HepG2 (cell line): ENCODE data around the gene ANK3. TPM values are rescaled to one million over a fixed set of nuclear protein-coding genes. Genes with fewer than 3 reads are reported as not detected.

ENCODE experiments used
- ATAC-seq: fragments of 200-7000 bp; cut with Tn5 transposase; 3 replicates; pipeline ENCODE4 v1.9.1; 2020; ENCODE audit warnings: mild to moderate bottlenecking, moderate library complexity
- BruUV-seq: library from RNA; stranded (reverse); fragments of 400-500 nt; replicated peaks from 2 replicates; lab custom pipeline; 2021; lab: Mats Ljungman, UMichigan
- CTCF ChIA-PET: fragments of 300-600 bp; formaldehyde crosslinking; extraction: SDS; loops from one replicate; lab custom pipeline; 2021; ENCODE audit warnings: low total read pairs, inconsistent platforms, low intra/inter-chr PET ratio; lab: Yijun Ruan, JAX
- POLR2A ChIA-PET: fragments of 350-600 bp; sonication (Branson Sonifier 250); formaldehyde crosslinking; loops from one replicate; lab custom pipeline; 2020; ENCODE audit warnings: antibody characterized with exemption, inconsistent platforms; lab: Yijun Ruan, JAX
- DNase-seq: peaks from one replicate; pipeline ENCODE4 v3.0.0-alpha.2; 2015; ENCODE audit warnings: low spot score
- FAIRE-seq: peaks from 3 replicates; lab custom pipeline; 2011; peaks lifted over from hg19 to GRCh38; lab: Jason Lieb, UNC
- H2AFZ ChIP-seq: one replicate; pipeline ENCODE4 v1.6.1; 2011; ENCODE audit warnings: low read length, inconsistent platforms
- H3K27ac ChIP-seq: fragments of 300-600 bp; 3 replicates; pipeline ENCODE4 v1.8.0; 2011; ENCODE audit warnings: mixed run types, mild to moderate bottlenecking, mixed read lengths, low read length, inconsistent platforms; ENCODE audit not compliant: insufficient read depth; ENCODE audit errors: extremely low read length
- H3K27me3 ChIP-seq, 2 experiments: fragments of 200-600 bp in 1 of 2; 2 replicates in 1 of 2; 3 replicates in 1 of 2; pipeline versions ENCODE4 v1.6.0 to v1.8.0; 2011; ENCODE audit warnings: low read length in 2 of 2, mild to moderate bottlenecking in 2 of 2, moderate library complexity in 2 of 2, inconsistent platforms in 1 of 2; ENCODE audit not compliant: insufficient read depth in 2 of 2, control insufficient read depth in 1 of 2
- H3K36me3 ChIP-seq, 2 experiments: fragments of 200-600 bp in 1 of 2; replicated peaks in 1 of 2; 2 replicates in 1 of 2; 3 replicates in 1 of 2; pipeline versions ENCODE4 v1.5.1 to v1.8.0; 2011; ENCODE audit warnings: low read length in 2 of 2, inconsistent platforms in 1 of 2; ENCODE audit not compliant: insufficient read depth in 2 of 2, control insufficient read depth in 1 of 2
- H3K4me1 ChIP-seq: 2 replicates; pipeline ENCODE4 v1.5.1; 2012; ENCODE audit warnings: low read length, inconsistent platforms; ENCODE audit not compliant: insufficient read depth
- H3K4me2 ChIP-seq: 2 replicates; pipeline ENCODE4 v1.6.0; 2011; ENCODE audit warnings: low read depth, low read length, inconsistent platforms
- H3K4me3 ChIP-seq, 3 experiments: fragments of 200-600 bp in 1 of 3; sonication (generic), shearing (Covaris generic) in 1 of 3; replicated peaks in 1 of 3; 2 replicates each; pipeline ENCODE4 v1.5.1; 2011 to 2016; ENCODE audit warnings: low read length in 3 of 3, inconsistent platforms in 2 of 3, low read depth in 2 of 3, mild to moderate bottlenecking in 2 of 3, control low read depth in 1 of 3, mixed read lengths in 1 of 3; ENCODE audit not compliant: insufficient read depth in 1 of 3
- H3K79me2 ChIP-seq: one replicate; pipeline ENCODE4 v1.6.1; 2011; ENCODE audit warnings: low read length, inconsistent platforms; ENCODE audit not compliant: insufficient read depth
- H3K9ac ChIP-seq: 2 replicates; pipeline ENCODE4 v1.6.0; 2011; ENCODE audit warnings: mild to moderate bottlenecking, low read depth, low read length, inconsistent platforms; ENCODE audit not compliant: insufficient read depth
- H3K9me3 ChIP-seq: 2 replicates; pipeline ENCODE4 v1.5.1; 2012; ENCODE audit warnings: mild to moderate bottlenecking, low read length
- H4K20me1 ChIP-seq: 2 replicates; pipeline ENCODE4 v1.6.0; 2011; ENCODE audit warnings: inconsistent platforms, mild to moderate bottlenecking, low read length, moderate library complexity; ENCODE audit not compliant: insufficient read depth
- BRCA1 ChIP-seq: sonication (generic); formaldehyde crosslinking; IDR thresholded peaks from 2 replicates; pipeline ENCODE4 v1.4.0; 2020; ENCODE audit warnings: missing genetic modification reagents
- EZH2 ChIP-seq: conservative IDR thresholded peaks from 2 replicates; pipeline ENCODE4 v1.6.1; 2012; ENCODE audit warnings: mild to moderate bottlenecking, low read depth, low read length, moderate library complexity
- KAT8 ChIP-seq: IDR thresholded peaks from 2 replicates; pipeline ENCODE4 v1.6.1; 2016; ENCODE audit warnings: missing genetic modification reagents, missing compliant biosample characterization
- PAXIP1 ChIP-seq: sonication (generic); formaldehyde crosslinking; conservative IDR thresholded peaks from 2 replicates; pipeline ENCODE4 v1.4.0; 2020; ENCODE audit warnings: mild to moderate bottlenecking, missing genetic modification reagents, moderate library complexity
- PPARG ChIP-seq: conservative IDR thresholded peaks from 2 replicates; pipeline ENCODE4 v1.6.1; 2016; ENCODE audit warnings: missing biosample characterization, missing genetic modification reagents
- SOX6 ChIP-seq, 2 experiments: fragments of 450-650 bp in 1 of 2; sonication (generic) in 1 of 2; formaldehyde crosslinking in 1 of 2; IDR thresholded peaks; 2 replicates each; pipeline versions ENCODE4 v1.4.0 to v1.6.1; 2017 to 2020; ENCODE audit warnings: antibody characterized with exemption in 1 of 2, mild to moderate bottlenecking in 1 of 2, missing genetic modification reagents in 1 of 2
- ZBTB1 ChIP-seq: sonication (generic); formaldehyde crosslinking; IDR thresholded peaks from 2 replicates; pipeline ENCODE4 v1.4.0; 2020; ENCODE audit warnings: missing genetic modification reagents, borderline replicate concordance
- ZNF318 ChIP-seq: sonication (generic); formaldehyde crosslinking; IDR thresholded peaks from 2 replicates; pipeline ENCODE4 v1.4.0; 2020; ENCODE audit warnings: mild to moderate bottlenecking, missing genetic modification reagents
- ZNF607 ChIP-seq: sonication (generic); formaldehyde crosslinking; IDR thresholded peaks from 2 replicates; pipeline ENCODE4 v1.5.1; 2020; ENCODE audit warnings: missing genetic modification reagents, mild to moderate bottlenecking, borderline replicate concordance
- WGBS: methylation state at CpG from one replicate; pipeline ENCODE4 v1.1.6; 2017; ENCODE audit warnings: low lambda C conversion rate; 5-methylcytosine and 5-hydroxymethylcytosine counted together
- in situ Hi-C: cut with HindIII; loops from 2 replicates; pipeline ENCODE4 v1.10.0; 2017; ENCODE audit warnings: low pct_unique_long_range_greater_than_20kb; ENCODE audit not compliant: extremely low pct_ligation_motif_present
- intact Hi-C: fragments of 100-400 bp; cut with micrococcal nuclease; formaldehyde crosslinking; loops from one replicate; pipeline ENCODE4 v1.10.0; 2022; ENCODE audit not compliant: unreplicated experiment
- polyA plus RNA-seq, 8 experiments: library from polyadenylated mRNA; depleted of rRNA in 3 of 8; stranded (reverse) in 7 of 8; unstranded in 1 of 8; fragments of >200 nt; fragmentation: Illumina TruSeq in 4 of 8; extraction: Trizol in 4 of 8; gene quantifications; 2 replicates each; pipeline versions ENCODE4 v1.2.1 to v1.2.3, GENCODE V29; 2011 to 2016; ENCODE audit warnings: low read depth in 4 of 8, missing spikeins in 1 of 8, mixed read lengths in 1 of 8; ENCODE audit not compliant: insufficient read depth in 1 of 8
- total RNA-seq, 5 experiments: library from RNA; depleted of rRNA; stranded (reverse); fragments of >200 nt; fragmentation: Illumina TruSeq; extraction: Trizol; gene quantifications; 2 replicates each; pipeline ENCODE4 v1.2.3, GENCODE V29; 2016; ENCODE audit warnings: low read depth in 1 of 5

ANK3 gene
- total and polyA plus RNA-seq, 2 of the 13 experiments (the other 11 are each of a cell fraction or from before 2014, with no cell fraction given): not detected

- BruUV-seq: no TSS peak
Measured at GRCh38 chr10:60353519-60354258, 36.0 kb downstream of the ANK3 start.

More at GRCh38 chr10:60353519-60354258, 36.0 kb downstream of the ANK3 start:
- ChIA-PET CTCF (no interaction called here), POLR2A (no interaction called here)
- FAIRE-seq (no peak), DNase-seq (no peak), ATAC-seq (peak; percentile 51; the same call in 2 of the 3 replicates)
- Histone ChIP-seq H4K20me1 (no peaks in the 10 kb centered on the region), H3K79me2 (no peaks in the 10 kb centered on the region), H2AFZ (no peak overlapping the region), H3K4me3 (no peak overlapping the region), H3K4me1 (peaks cover 8% of the 10 kb centered on the region; the same call in 1 of the 2 replicates), H3K4me2 (no peak overlapping the region), H3K27me3 (no peaks in the 10 kb centered on the region), H3K9me3 (no peaks in the 10 kb centered on the region), H3K9ac (no peak overlapping the region), H3K36me3 (no peaks in the 10 kb centered on the region), H3K27ac (no peak overlapping the region)
- 16% methylated on average over 9 of the region's 9 CpGs for WGBS
- intact Hi-C loops (no loop called here), in situ Hi-C loops (no loop called here)
- TF ChIP-seq PPARG (peak; percentile 64; the same call in 1 of the 2 replicates), BRCA1 (CRISPR knock-in tag) (no peak), ZBTB1 (CRISPR knock-in tag) (no peak), PAXIP1 (0 out of 2 replicates have a peak, but pooled peaks have one; percentile 29), EZH2 (no peak), ZNF318 (CRISPR knock-in tag) (no peak), ZNF607 (CRISPR knock-in tag) (no peak), KAT8 (CRISPR knock-in tag) (no peak), SOX6 (IDR thresholded peaks at IDR 0.05) (no peak), SOX6 (CRISPR knock-in tag; IDR thresholded peaks at IDR 0.05) (no peak)
